Stimulated activated naive CD8-positive, alpha-beta T cell treated with anti-CD3 and anti-CD28 coated beads, Interleukin-15, Interleukin-2, amounts not matched to agents 100 ng/mL and 50 ng/mL, for 24 hours (primary cell): Measurements from ENCODE around the gene PIAS1.
"Not testable (repeated sequence)": the region's sequence is repeated elsewhere in the genome, so short reads cannot be mapped to it uniquely, and the experiment has no call there.

Source experiments
- H3K27ac Mint-ChIP-seq: one replicate; pipeline ENCODE4 v1.8.0; 2021; ENCODE audit warnings: mild to moderate bottlenecking, mixed read lengths
- H3K27me3 Mint-ChIP-seq: one replicate; pipeline ENCODE4 v1.8.0; 2021; ENCODE audit warnings: mixed read lengths
- H3K36me3 Mint-ChIP-seq: one replicate; pipeline ENCODE4 v1.8.0; 2021; ENCODE audit warnings: low read depth, mixed read lengths
- H3K4me1 Mint-ChIP-seq: one replicate; pipeline ENCODE4 v1.8.0; 2021; ENCODE audit warnings: low read depth, mixed read lengths
- H3K4me3 Mint-ChIP-seq: one replicate; pipeline ENCODE4 v1.8.0; 2021; ENCODE audit warnings: mild to moderate bottlenecking, mixed read lengths
- H3K9me3 Mint-ChIP-seq: one replicate; pipeline ENCODE4 v1.8.0; 2021; ENCODE audit warnings: mixed read lengths

The PIAS1 gene

GRCh38 chr15:68232449-68232848 lies 178.3 kb downstream of the PIAS1 start:
- H3K27me3 Mint-ChIP-seq = no peaks in the 10 kb centered on the region
- H3K36me3 Mint-ChIP-seq = peaks cover 8% of the 10 kb centered on the region
- no peak overlapping the region for H3K27ac Mint-ChIP-seq
- no peak overlapping the region for H3K4me3 Mint-ChIP-seq
- peaks cover 28% of the 10 kb centered on the region for H3K4me1 Mint-ChIP-seq
- H3K9me3 Mint-ChIP-seq = no peaks in the 10 kb centered on the region

- Mint-ChIP-seq H3K4me3 (no peak overlapping the region), H3K36me3 (peaks cover 8% of the 10 kb centered on the region), H3K9me3 (no peaks in the 10 kb centered on the region), H3K4me1 (peaks cover 23% of the 10 kb centered on the region), H3K27ac (no peak overlapping the region), H3K27me3 (no peaks in the 10 kb centered on the region)
Observed at GRCh38 chr15:68232937-68233336, 178.8 kb downstream of the PIAS1 start.

DNA sequence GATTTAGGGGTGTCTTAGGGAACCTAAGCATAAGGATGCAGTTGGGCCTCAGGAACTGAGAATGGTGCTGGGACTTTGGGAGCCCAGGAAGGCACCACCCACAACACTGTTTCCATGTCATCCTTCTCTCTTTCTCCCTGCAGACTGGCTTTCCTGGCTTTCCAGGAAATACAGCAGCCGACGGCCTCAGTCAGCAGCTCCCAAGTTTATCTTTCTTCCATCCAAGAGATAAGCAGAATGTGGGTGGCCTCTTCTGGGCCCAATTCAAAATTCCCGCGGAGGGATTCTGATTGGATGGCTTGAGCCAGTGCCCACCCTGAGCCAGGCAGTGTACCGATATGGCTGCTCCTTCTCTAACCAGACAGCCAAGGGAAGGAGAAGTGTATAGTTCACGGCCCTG lies 179.9 kb downstream of the PIAS1 start:
- no peaks in the 10 kb centered on the region for H3K27me3 Mint-ChIP-seq
- H3K27ac Mint-ChIP-seq = no peak overlapping the region
- H3K36me3 Mint-ChIP-seq = no peaks in the 10 kb centered on the region
- H3K4me1 Mint-ChIP-seq = peaks cover 14% of the 10 kb centered on the region
- no peak overlapping the region for H3K4me3 Mint-ChIP-seq
- H3K9me3 Mint-ChIP-seq = no peaks in the 10 kb centered on the region

DNA sequence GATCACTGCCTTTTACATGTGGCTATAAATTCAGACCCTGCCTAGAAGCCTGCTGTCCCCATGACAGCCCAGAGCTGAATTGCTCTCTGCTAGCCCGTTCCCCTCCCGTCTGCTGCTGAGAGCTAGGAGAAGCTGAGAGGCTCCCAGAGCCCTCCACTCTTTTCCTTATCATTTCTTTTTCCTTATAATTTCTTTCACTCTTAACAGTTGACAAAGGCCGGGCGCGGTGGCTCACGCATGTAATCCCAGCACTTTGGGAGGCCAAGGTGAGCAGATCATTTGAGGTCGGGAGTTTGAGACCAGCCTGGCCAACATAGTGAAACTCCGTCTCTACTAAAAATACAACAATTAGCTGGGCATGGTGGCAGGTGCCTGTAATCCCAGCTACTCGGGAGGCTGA lies 180.4 kb downstream of the PIAS1 start:
- not testable (repeated sequence) for H3K4me3 Mint-ChIP-seq
- peaks cover 14% of the 10 kb centered on the region for H3K4me1 Mint-ChIP-seq

GRCh38 chr15:68235022-68235421 lies 180.9 kb downstream of the PIAS1 start:
- H3K27me3 Mint-ChIP-seq = no peaks in the 10 kb centered on the region
- no peaks in the 10 kb centered on the region for H3K36me3 Mint-ChIP-seq
- no peak overlapping the region for H3K4me3 Mint-ChIP-seq
- H3K9me3 Mint-ChIP-seq = no peaks in the 10 kb centered on the region
- H3K4me1 Mint-ChIP-seq = peaks cover 11% of the 10 kb centered on the region
- H3K27ac Mint-ChIP-seq = no peak overlapping the region

More for the DNA sequence above, 180.4 kb downstream of the PIAS1 start:
- not testable (repeated sequence) for H3K27ac Mint-ChIP-seq, H3K27me3 Mint-ChIP-seq, H3K36me3 Mint-ChIP-seq, H3K9me3 Mint-ChIP-seq

DNA sequence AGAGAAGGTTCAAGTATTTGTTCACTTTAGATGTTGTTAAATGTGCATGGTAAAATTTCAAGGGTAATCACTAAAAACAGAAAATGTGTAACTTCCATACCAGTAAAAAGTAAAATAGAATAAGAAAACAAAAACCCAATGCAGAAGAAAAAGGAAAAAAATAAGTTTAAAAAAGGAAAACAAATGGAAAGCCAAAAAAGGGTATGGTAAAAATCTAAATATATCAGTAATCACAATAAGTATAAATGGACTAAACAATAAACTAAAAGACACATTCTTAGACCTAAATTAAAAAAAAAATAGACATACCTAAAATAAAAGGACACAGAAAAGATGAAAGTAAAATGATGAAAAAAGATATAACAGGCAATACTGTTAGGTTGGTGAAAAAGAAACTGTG lies 184.9 kb downstream of the PIAS1 start:
- H3K4me3 Mint-ChIP-seq = no peak overlapping the region
- no peaks in the 10 kb centered on the region for H3K27me3 Mint-ChIP-seq

GRCh38 chr15:68241088-68241935 lies 187.2 kb downstream of the PIAS1 start:
- Mint-ChIP-seq H3K4me3 (no peak overlapping the region), H3K9me3 (no peaks in the 10 kb centered on the region), H3K36me3 (peaks cover 3% of the 10 kb centered on the region), H3K4me1 (no peaks in the 10 kb centered on the region), H3K27me3 (peaks cover 9% of the 10 kb centered on the region), H3K27ac (no peak overlapping the region)

More for the DNA sequence above, 184.9 kb downstream of the PIAS1 start:
- Mint-ChIP-seq H3K9me3 (no peaks in the 10 kb centered on the region), H3K27ac (no peak overlapping the region), H3K4me1 (no peaks in the 10 kb centered on the region), H3K36me3 (peaks cover 3% of the 10 kb centered on the region)
